Inflammatory macrophage treated with lipopolysaccharide for 4 hours (primary cell): ENCODE measurements around the gene GAR1.
"Not testable (repeated sequence)": the region's sequence is repeated elsewhere in the genome, so short reads cannot be mapped to it uniquely, and the experiment has no call there.

Experiments used
- DNase-seq: peaks from one replicate; pipeline ENCODE4 v3.0.0-alpha.2; 2020

The GAR1 gene

GRCh38 chr4:109847896-109848442 lies 32.4 kb downstream of the GAR1 start, which contains the start of gene LRIT3:
TSS of gene LRIT3 (plus strand) at chr4:109848107. CDS start at chr4:109848202, 95 bp downstream.
- no peak for DNase-seq

- no peak for DNase-seq
These were observed 32.9 kb downstream of the GAR1 start for GRCh38 chr4:109848501-109848900.

- no peak for DNase-seq
These were observed 35.0 kb downstream of the GAR1 start for GRCh38 chr4:109850601-109851000.

- not testable (repeated sequence) for DNase-seq
These were observed 44.1 kb downstream of the GAR1 start for GRCh38 chr4:109859426-109860300.

DNA sequence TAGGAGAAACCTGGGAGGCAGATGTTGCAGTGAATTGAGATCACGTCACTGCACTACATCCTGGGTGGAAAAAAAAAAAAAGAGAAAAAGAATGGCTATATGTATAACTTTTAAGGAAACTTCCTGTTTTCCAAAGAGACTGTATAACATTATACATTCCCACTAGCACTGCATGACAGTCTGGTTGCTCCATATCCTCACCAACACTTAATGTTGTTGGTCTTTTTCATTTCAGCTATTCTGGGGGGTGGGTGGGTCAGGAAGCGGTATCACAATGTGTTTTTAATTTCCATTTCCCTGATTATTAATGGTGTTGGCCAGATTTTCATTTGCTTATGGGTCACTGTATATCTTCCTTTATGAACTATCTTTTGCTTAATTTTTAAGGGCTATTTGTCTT lies 45.7 kb downstream of the GAR1 start:
- DNase-seq = no peak

GRCh38 chr4:109861916-109862511 lies 46.5 kb downstream of the GAR1 start:
- no peak for DNase-seq

- no peak for DNase-seq
These were observed 48.6 kb downstream of the GAR1 start for GRCh38 chr4:109864134-109864533.

DNA sequence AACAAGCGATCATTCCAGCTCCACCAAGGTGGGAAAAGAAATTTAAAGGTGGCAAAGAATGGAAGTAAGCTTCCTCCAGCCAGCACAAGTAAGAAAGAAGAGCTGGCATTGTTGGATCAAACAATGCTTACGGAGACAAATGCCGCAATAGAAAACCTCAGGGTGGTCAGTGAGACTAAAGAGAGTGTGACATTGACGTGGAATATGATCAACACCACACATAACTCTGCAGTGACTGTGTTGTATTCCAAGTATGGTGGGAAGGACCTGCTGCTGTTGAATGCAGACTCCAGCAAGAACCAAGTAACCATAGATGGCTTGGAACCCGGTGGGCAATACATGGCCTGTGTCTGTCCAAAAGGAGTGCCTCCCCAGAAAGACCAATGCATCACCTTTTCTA lies 54.5 kb downstream of the GAR1 start:
- no peak for DNase-seq

DNA sequence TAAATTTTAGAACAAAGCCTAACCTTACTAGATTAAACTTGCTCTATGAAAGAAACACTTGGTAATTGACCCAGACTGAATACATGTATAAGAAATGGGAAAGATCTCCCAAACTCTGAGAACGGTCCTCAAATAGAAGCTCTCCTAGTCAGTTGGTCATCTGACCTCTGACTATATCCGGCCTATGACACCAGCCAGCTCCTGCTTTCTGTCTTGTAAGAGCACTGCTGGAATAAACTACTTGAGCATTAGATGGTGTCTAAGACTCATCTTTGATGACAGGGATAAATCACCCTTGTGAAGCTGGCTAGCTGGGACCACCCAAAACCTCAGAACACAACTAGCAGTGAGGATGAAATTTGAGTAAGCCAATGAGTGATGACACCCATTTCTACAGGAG lies 56.5 kb downstream of the GAR1 start:
- DNase-seq = no peak

DNA sequence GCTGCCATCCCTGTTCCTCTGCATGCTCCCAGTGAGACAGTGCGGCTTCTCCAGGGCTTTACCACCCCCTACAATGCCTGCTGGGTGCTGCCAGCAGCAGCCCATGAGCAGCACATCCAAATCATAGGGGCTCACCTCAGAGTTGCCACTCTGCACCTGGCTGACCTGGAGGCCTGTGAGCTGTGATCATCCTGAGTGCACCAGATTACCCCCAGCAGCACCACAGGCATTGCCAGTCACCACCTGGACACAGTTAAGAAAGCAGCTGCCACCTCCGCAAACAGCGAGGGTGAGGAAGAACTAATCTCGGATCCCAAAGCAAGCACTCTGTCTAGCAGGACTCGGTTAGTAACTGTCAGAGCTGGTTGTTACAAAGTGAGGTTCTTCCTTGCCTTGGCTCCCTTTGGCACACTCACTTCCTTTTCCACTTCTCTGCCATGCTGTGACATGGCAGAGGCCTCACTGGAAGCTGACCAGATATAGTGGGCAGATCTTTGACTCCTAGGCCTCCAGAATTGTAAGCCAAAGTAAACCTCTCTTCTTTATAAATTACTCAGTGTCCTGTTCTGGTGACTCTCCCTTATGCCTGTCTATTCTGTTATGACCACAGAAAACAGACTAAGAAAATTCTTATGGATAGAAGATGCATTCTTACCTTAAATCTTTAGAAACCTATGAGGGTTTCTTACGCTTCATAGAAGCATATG lies 57.5 kb downstream of the GAR1 start:
- DNase-seq = no peak

DNA sequence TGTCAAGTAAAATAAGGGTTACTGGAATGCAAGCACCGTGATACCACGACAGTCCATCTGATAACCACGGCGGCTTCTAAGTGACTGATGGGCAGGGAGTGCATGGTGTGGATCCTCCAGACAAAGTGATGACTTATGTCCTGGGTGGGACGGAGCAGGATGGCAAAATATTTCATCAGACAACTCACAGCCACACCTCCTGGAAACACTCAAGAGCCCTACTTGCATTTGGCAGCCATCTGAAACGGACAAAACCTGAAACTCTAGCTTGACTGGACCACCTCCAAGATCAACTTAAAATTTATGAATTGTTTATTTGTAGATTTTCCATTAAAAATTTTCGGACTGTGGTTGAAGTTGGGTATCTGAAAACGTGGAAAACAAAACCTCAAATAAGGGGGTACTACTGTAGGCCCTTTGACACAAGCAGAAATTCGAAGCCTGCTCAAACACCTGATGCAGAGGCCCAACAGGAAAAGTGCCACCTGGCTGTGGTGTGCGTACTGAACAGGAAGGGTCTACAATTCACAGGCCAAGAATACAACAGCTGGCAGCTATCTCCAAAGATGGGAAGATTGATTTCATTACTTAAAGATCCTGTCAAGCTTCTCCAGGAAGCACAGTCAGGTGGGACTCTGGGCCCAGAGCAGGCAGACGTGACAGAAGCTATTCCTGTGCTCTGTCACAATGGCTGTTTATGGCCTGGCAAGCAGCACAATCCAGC lies 58.4 kb downstream of the GAR1 start:
- no peak for DNase-seq
